Fibroblast of pulmonary artery (primary cell): ENCODE measurements around the gene IKZF3.

Experiments used
- DNase-seq: peaks from one replicate; pipeline ENCODE4 v3.0.0-alpha.2; 2010; ENCODE audit warnings: low read depth
- H3K4me3 ChIP-seq: replicated peaks from 2 replicates; pipeline ENCODE4 v1.5.1; 2011; ENCODE audit warnings: low read depth, mild to moderate bottlenecking, control low read depth, low read length, moderate library complexity
- CTCF ChIP-seq: IDR thresholded peaks from 2 replicates; pipeline ENCODE4 v1.5.1; 2011; ENCODE audit warnings: mild to moderate bottlenecking, control low read depth, low read length, inconsistent platforms; ENCODE audit errors: missing control alignments

The IKZF3 gene

GRCh38 chr17:39804839-39805238 is 59.3 kb downstream of the IKZF3 start:
- TF ChIP-seq CTCF = no peak
- no peak for DNase-seq
- no peak overlapping the region for H3K4me3 ChIP-seq

GRCh38 chr17:39801055-39801454 is 63.1 kb downstream of the IKZF3 start:
- H3K4me3 ChIP-seq = no peak overlapping the region
- no peak for DNase-seq
- TF ChIP-seq CTCF = no peak

GRCh38 chr17:39800540-39800939 is 63.6 kb downstream of the IKZF3 start:
- TF ChIP-seq CTCF = no peak
- no peak overlapping the region for H3K4me3 ChIP-seq
- no peak for DNase-seq

DNA sequence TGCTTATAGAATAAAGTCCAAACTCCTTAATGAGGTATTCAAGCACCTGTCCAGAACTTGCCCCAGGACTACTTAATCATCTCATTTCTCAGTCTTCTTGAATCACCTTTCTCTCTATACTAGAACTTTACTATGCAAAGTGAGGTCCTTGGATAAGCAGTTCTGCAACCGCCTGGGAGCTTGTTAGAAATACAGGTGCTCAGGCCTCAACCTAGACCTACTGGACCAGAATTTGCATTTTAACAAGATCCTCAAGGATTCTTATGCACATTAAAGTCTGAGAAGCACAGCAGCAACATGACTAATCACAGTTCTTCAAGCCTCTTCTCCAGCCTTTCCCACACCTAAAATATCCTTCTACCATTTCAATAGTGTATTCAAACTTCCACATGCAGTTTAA is 64.7 kb downstream of the IKZF3 start:
- H3K4me3 ChIP-seq = no peak overlapping the region
- no peak for DNase-seq
- no peak for TF ChIP-seq CTCF

DNA sequence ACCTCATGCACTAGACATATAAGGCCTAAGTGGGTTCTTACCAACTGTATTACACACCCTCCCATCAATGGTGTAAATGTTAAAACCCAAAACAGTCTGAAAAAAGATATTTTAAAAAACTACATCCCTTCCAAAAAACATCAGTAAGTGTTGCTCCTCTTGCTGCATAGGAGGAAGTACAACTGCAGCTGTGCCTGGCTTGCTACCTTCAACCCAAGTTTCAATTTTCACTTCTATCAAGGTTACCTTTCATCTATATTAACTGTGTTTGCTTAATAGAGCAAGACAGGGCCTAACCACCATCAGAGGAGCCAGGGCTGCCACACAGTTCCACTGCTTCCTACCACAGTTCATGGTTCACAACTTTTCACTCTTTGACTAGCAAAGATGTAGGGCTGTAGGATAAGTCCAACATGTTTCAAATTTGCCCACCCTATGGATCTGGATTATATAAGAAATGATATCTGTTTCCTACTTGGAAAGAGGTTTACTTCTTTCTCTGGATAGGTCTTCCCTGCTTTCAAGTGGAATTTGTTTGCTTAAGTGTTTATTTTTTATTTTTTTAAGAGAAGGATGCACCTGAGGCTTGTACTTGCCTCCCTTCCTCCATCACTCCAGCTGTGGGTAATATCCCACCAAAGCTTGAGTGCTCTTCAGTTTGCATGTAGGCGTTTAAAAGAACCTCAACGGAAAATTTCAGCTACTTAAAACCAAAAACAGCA is 69.7 kb downstream of the IKZF3 start:
- DNase-seq = no peak
- H3K4me3 ChIP-seq = no peak overlapping the region
- no peak for TF ChIP-seq CTCF

- H3K4me3 ChIP-seq = no peak overlapping the region
Observed at GRCh38 chr17:39793301-39793872, 70.7 kb downstream of the IKZF3 start.

More at GRCh38 chr17:39793301-39793872, 70.7 kb downstream of the IKZF3 start:
- TF ChIP-seq CTCF = no peak
- no peak for DNase-seq
